ENCODE results near the gene RAB11FIP3.

DNA sequence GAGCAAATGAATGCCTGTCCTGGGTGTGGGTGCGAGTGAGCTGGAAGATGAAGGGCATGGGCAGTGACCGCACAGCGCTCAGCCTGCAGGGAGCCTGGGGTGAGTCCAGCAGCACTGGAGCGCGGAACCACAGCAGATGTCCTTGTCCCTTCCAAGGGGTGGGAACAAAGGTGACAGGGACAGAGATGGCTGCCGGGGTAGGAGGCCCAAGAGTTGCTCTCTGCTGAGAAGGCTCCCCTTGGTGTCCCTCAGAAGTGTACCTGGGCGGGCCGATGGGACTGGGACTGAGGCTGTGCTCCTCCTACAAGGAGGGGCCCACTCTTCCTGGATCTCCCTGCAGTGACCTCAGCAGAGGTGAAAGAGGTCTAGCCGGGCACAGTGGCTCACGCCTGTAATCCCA, 36.1 kb upstream of the RAB11FIP3 start:
- no peak for TF ChIP-seq CTCF (IDR thresholded peaks at IDR 0.05)
- no peak for TF ChIP-seq POLR2A (IDR thresholded peaks at IDR 0.05)

Data from adrenal gland (tissue), 5 donors.